H9 (cell line): ENCODE data around the gene TMPRSS9. TPM values are rescaled to one million over a fixed set of nuclear protein-coding genes. Genes with fewer than 3 reads are reported as not detected.

Experiments used
- DNase-seq: peaks from one replicate; pipeline ENCODE4 v3.0.0-alpha.2; 2017
- H2AFZ ChIP-seq: one replicate; pipeline ENCODE4 v1.6.1; 2013; ENCODE audit warnings: mild to moderate bottlenecking, low read length, control low read depth, moderate library complexity
- H2AK5ac ChIP-seq: 2 replicates; pipeline ENCODE4 v1.6.1; 2013; ENCODE audit warnings: low read length, control low read depth, mixed read lengths; ENCODE audit not compliant: insufficient read length
- H2BK120ac ChIP-seq: one replicate; pipeline ENCODE4 v1.6.1; 2013; ENCODE audit warnings: low read depth, mild to moderate bottlenecking, low read length, control low read depth, inconsistent platforms; ENCODE audit not compliant: poor library complexity, severe bottlenecking
- H2BK12ac ChIP-seq: 2 replicates; pipeline ENCODE4 v1.6.1; 2013; ENCODE audit warnings: low read length, control low read depth, mixed read lengths, low read depth; ENCODE audit not compliant: insufficient read length
- H2BK15ac ChIP-seq: 2 replicates; pipeline ENCODE4 v1.6.1; 2013; ENCODE audit warnings: low read depth, low read length, control low read depth
- H2BK20ac ChIP-seq: one replicate; pipeline ENCODE4 v1.6.1; 2013; ENCODE audit warnings: low read depth, mild to moderate bottlenecking, low read length, control low read depth, inconsistent platforms; ENCODE audit not compliant: poor library complexity, severe bottlenecking
- H2BK5ac ChIP-seq: 2 replicates; pipeline ENCODE4 v1.6.1; 2013; ENCODE audit warnings: low read length, control low read depth, mixed read lengths; ENCODE audit not compliant: insufficient read length
- H3K14ac ChIP-seq: 2 replicates; pipeline ENCODE4 v1.6.1; 2013; ENCODE audit warnings: low read length, control low read depth; ENCODE audit not compliant: insufficient read depth
- H3K18ac ChIP-seq: 2 replicates; pipeline ENCODE4 v1.6.1; 2013; ENCODE audit warnings: low read depth, mild to moderate bottlenecking, mixed read lengths, low read length, control low read depth; ENCODE audit not compliant: insufficient read length
- H3K23ac ChIP-seq: 2 replicates; pipeline ENCODE4 v1.6.1; 2013; ENCODE audit warnings: low read length, control low read depth, mixed read lengths, low read depth; ENCODE audit not compliant: insufficient read length
- H3K23me2 ChIP-seq: 2 replicates; pipeline ENCODE4 v1.6.1; 2013; ENCODE audit warnings: low read depth, mild to moderate bottlenecking, mixed read lengths, low read length, control low read depth; ENCODE audit not compliant: insufficient read length, poor library complexity, severe bottlenecking
- H3K27ac ChIP-seq: 2 replicates; pipeline ENCODE4 v1.5.1; 2013; ENCODE audit warnings: low read length, control low read depth, mixed read lengths, low read depth; ENCODE audit not compliant: insufficient read length
- H3K27me3 ChIP-seq: 2 replicates; pipeline ENCODE4 v1.6.1; 2013; ENCODE audit warnings: low read length, control low read depth, inconsistent platforms; ENCODE audit not compliant: insufficient read depth
- H3K4ac ChIP-seq: 2 replicates; pipeline ENCODE4 v1.6.1; 2013; ENCODE audit warnings: low read depth, mild to moderate bottlenecking, control low read depth, inconsistent platforms, low read length, moderate library complexity
- H3K4me1 ChIP-seq: 2 replicates; pipeline ENCODE4 v1.6.1; 2013; ENCODE audit warnings: low read length, control low read depth, inconsistent platforms; ENCODE audit not compliant: insufficient read depth
- H3K4me2 ChIP-seq: 2 replicates; pipeline ENCODE4 v1.6.1; 2013; ENCODE audit warnings: low read length, control low read depth, mixed read lengths; ENCODE audit not compliant: insufficient read length, insufficient read depth
- H3K56ac ChIP-seq: 2 replicates; pipeline ENCODE4 v1.6.1; 2013; ENCODE audit warnings: low read depth, mild to moderate bottlenecking, mixed read lengths, low read length, control low read depth; ENCODE audit not compliant: insufficient read length
- H3K79me1 ChIP-seq: 2 replicates; pipeline ENCODE4 v1.6.1; 2013; ENCODE audit warnings: low read depth, mild to moderate bottlenecking, moderate library complexity, low read length, control low read depth, inconsistent platforms; ENCODE audit not compliant: insufficient read depth, poor library complexity, severe bottlenecking
- H3K79me2 ChIP-seq: 2 replicates; pipeline ENCODE4 v1.6.1; 2013; ENCODE audit warnings: low read length, control low read depth, inconsistent platforms; ENCODE audit not compliant: insufficient read depth
- H3K9ac ChIP-seq: 2 replicates; pipeline ENCODE4 v1.6.1; 2013; ENCODE audit warnings: low read length, control low read depth, mixed read lengths; ENCODE audit not compliant: insufficient read length; ENCODE audit errors: extremely low read depth
- H3K9me3 ChIP-seq: one replicate; pipeline ENCODE4 v1.6.1; 2013; ENCODE audit warnings: low read depth, low read length, inconsistent platforms; ENCODE audit not compliant: control insufficient read depth
- H3T11ph ChIP-seq: one replicate; pipeline ENCODE4 v1.6.1; 2013; ENCODE audit warnings: mild to moderate bottlenecking, low read length, control low read depth, inconsistent platforms
- H4K20me1 ChIP-seq: one replicate; pipeline ENCODE4 v1.6.1; 2013; ENCODE audit not compliant: control insufficient read depth, insufficient read length, insufficient read depth
- H4K5ac ChIP-seq: 2 replicates; pipeline ENCODE4 v1.6.1; 2013; ENCODE audit warnings: low read depth, mild to moderate bottlenecking, mixed read lengths, low read length, control low read depth; ENCODE audit not compliant: insufficient read length
- H4K8ac ChIP-seq: replicated peaks from 2 replicates; pipeline ENCODE4 v1.6.1; 2013; ENCODE audit warnings: low read length, control low read depth, mixed read lengths, low read depth; ENCODE audit not compliant: insufficient read length
- H4K91ac ChIP-seq: 2 replicates; pipeline ENCODE4 v1.6.1; 2013; ENCODE audit warnings: low read depth, mild to moderate bottlenecking, moderate library complexity, mixed read lengths, low read length, control low read depth; ENCODE audit not compliant: insufficient read length
- H3K27ac Mint-ChIP-seq, 3 experiments: 2 replicates in 2 of 3; 3 replicates in 1 of 3; pipeline ENCODE4 v1.8.0; 2020 to 2021; ENCODE audit warnings: mixed read lengths in 3 of 3, mild to moderate bottlenecking in 1 of 3, moderate library complexity in 1 of 3
- H3K27me3 Mint-ChIP-seq: 2 replicates; pipeline ENCODE4 v1.8.0; 2021; ENCODE audit warnings: low read depth, mild to moderate bottlenecking, moderate library complexity, mixed read lengths
- H3K36me3 Mint-ChIP-seq, 3 experiments: 2 replicates in 2 of 3; 3 replicates in 1 of 3; pipeline ENCODE4 v1.8.0; 2020 to 2021; ENCODE audit warnings: low read depth in 3 of 3, mixed read lengths in 3 of 3; ENCODE audit not compliant: insufficient read depth in 1 of 3
- H3K4me1 Mint-ChIP-seq, 2 experiments: 2 replicates each; pipeline ENCODE4 v1.8.0; 2020; ENCODE audit warnings: mixed read lengths in 2 of 2
- H3K4me3 Mint-ChIP-seq, 2 experiments: 2 replicates in 1 of 2; 3 replicates in 1 of 2; pipeline ENCODE4 v1.8.0; 2020 to 2021; ENCODE audit warnings: mild to moderate bottlenecking in 2 of 2, mixed read lengths in 2 of 2, moderate library complexity in 1 of 2
- H3K9me3 Mint-ChIP-seq, 2 experiments: 2 replicates in 1 of 2; 3 replicates in 1 of 2; pipeline ENCODE4 v1.8.0; 2020; ENCODE audit warnings: mild to moderate bottlenecking in 2 of 2, mixed read lengths in 2 of 2, moderate library complexity in 1 of 2
- WGBS: extraction: QIAGEN DNeasy Blood & Tissue Kit; methylation state at CpG from one replicate; pipeline ENCODE4 v1.1.7; 2013; ENCODE audit warnings: missing lambda C conversion rate, low lambda C conversion rate, mixed read lengths; ENCODE audit not compliant: insufficient read length; ENCODE audit errors: extremely low coverage; 5-methylcytosine and 5-hydroxymethylcytosine counted together
- total RNA-seq: library from RNA; stranded (reverse); gene quantifications from 2 replicates; pipeline ENCODE4 v1.2.1, GENCODE V29; 2021
- TF ChIP-seq, protein P1 (sequence below): fragments of 200-600 bp; sonication (generic); conservative IDR thresholded peaks from 3 replicates; pipeline ENCODE4 v1.8.0; 2021; ENCODE audit warnings: antibody characterized with exemption, mild to moderate bottlenecking

The TMPRSS9 gene
- total RNA-seq, 1 experiment from 2014 or later, result 0.24 TPM

DNA sequence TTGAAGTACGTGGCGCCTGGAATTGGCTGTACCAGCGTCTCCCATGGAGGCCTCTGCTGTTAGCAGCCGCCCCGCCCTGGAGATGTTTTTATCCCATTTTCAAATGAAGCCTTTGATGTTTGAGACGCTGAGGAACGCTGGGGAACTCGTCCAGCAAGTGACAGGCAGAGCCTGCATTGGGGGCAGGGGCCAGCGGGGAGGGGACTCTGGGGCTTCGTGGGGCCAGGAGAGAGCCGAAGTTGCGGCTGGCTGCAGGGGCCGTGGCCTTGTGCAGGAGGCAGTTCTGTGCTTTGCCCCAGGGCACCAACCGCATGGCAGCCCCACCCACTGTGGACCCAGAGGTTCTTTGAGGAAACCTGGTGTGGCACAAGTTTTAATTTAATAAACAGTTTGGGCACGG lies 18.1 kb upstream of the TMPRSS9 start:
- DNase-seq, result no peak
- Mint-ChIP-seq H3K36me3 (peaks cover 1 to 14% (median 11%) of the 10 kb centered on the region in 3 experiments; a peak in 5 of 7 replicates), H3K4me3 (no peak overlapping the region), H3K27me3 (no peaks in the 10 kb centered on the region), H3K9me3 (no peaks in the 10 kb centered on the region), H3K27ac (no peak overlapping the region), H3K4me1 (peaks cover 3 to 8% of the 10 kb centered on the region in 2 experiments)
- no peak overlapping the region for H3K27ac ChIP-seq
- H2BK20ac ChIP-seq, result no peak overlapping the region
- H3K9me3 ChIP-seq, result no peaks in the 10 kb centered on the region
- H3K4me2 ChIP-seq, result no peak overlapping the region
- H3T11ph ChIP-seq, result no peak overlapping the region
- H3K79me2 ChIP-seq, result no peaks in the 10 kb centered on the region
- no peak overlapping the region for H4K91ac ChIP-seq
- no peak overlapping the region for H2AK5ac ChIP-seq
- H3K9ac ChIP-seq, result no peak overlapping the region
- H2BK15ac ChIP-seq, result no peak overlapping the region
- H2BK120ac ChIP-seq, result no peak overlapping the region
- H3K18ac ChIP-seq, result no peak overlapping the region
- H4K20me1 ChIP-seq, result no peaks in the 10 kb centered on the region
- H3K23ac ChIP-seq, result no peak overlapping the region
- no peak overlapping the region for H4K8ac ChIP-seq
- no peak overlapping the region for H4K5ac ChIP-seq
- TF ChIP-seq, protein P1, sequence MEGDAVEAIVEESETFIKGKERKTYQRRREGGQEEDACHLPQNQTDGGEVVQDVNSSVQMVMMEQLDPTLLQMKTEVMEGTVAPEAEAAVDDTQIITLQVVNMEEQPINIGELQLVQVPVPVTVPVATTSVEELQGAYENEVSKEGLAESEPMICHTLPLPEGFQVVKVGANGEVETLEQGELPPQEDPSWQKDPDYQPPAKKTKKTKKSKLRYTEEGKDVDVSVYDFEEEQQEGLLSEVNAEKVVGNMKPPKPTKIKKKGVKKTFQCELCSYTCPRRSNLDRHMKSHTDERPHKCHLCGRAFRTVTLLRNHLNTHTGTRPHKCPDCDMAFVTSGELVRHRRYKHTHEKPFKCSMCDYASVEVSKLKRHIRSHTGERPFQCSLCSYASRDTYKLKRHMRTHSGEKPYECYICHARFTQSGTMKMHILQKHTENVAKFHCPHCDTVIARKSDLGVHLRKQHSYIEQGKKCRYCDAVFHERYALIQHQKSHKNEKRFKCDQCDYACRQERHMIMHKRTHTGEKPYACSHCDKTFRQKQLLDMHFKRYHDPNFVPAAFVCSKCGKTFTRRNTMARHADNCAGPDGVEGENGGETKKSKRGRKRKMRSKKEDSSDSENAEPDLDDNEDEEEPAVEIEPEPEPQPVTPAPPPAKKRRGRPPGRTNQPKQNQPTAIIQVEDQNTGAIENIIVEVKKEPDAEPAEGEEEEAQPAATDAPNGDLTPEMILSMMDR, result no peak
- no peak overlapping the region for H2AFZ ChIP-seq
- H2BK5ac ChIP-seq, result no peak overlapping the region
- WGBS, result no CpG with 5 or more reads among the region's 15 CpGs
- no peaks in the 10 kb centered on the region for H3K27me3 ChIP-seq
- H3K14ac ChIP-seq, result no peak overlapping the region
- H3K79me1 ChIP-seq, result no peaks in the 10 kb centered on the region
- no peaks in the 10 kb centered on the region for H3K4me1 ChIP-seq
- H2BK12ac ChIP-seq, result no peak overlapping the region
- no peak overlapping the region for H3K4ac ChIP-seq
- H3K56ac ChIP-seq, result no peak overlapping the region
- H3K23me2 ChIP-seq, result no peaks in the 10 kb centered on the region
